Osteocyte (in vitro differentiated cells): Measurements from ENCODE around the gene LOXL1. TPM values are rescaled to one million over a fixed set of nuclear protein-coding genes. Genes with fewer than 3 reads are reported as not detected.

Source experiments
- DNase-seq: peaks from one replicate; pipeline ENCODE4 v3.0.0; 2021; ENCODE audit warnings: mixed read lengths; ENCODE audit not compliant: unreplicated experiment; ENCODE audit errors: extremely low spot score
- H3K27ac Mint-ChIP-seq: one replicate; pipeline ENCODE4 v1.8.0; 2021; ENCODE audit warnings: mild to moderate bottlenecking, mixed read lengths; ENCODE audit not compliant: unreplicated experiment
- H3K27me3 Mint-ChIP-seq: one replicate; pipeline ENCODE4 v1.8.0; 2021; ENCODE audit warnings: mixed read lengths; ENCODE audit not compliant: unreplicated experiment
- H3K36me3 Mint-ChIP-seq: one replicate; pipeline ENCODE4 v1.8.0; 2021; ENCODE audit warnings: mixed read lengths; ENCODE audit not compliant: unreplicated experiment
- H3K4me1 Mint-ChIP-seq: one replicate; pipeline ENCODE4 v1.8.0; 2021; ENCODE audit warnings: mixed read lengths; ENCODE audit not compliant: unreplicated experiment
- H3K4me3 Mint-ChIP-seq: one replicate; pipeline ENCODE4 v1.8.0; 2021; ENCODE audit warnings: mild to moderate bottlenecking, moderate library complexity, mixed read lengths; ENCODE audit not compliant: unreplicated experiment
- H3K9me3 Mint-ChIP-seq: one replicate; pipeline ENCODE4 v1.8.0; 2021; ENCODE audit warnings: mixed read lengths; ENCODE audit not compliant: unreplicated experiment
- CTCF ChIP-seq: fragments of 200-600 bp; sonication (generic); IDR thresholded peaks from 2 replicates; pipeline ENCODE4 v1.5.0; 2021; ENCODE audit warnings: antibody characterized with exemption, mild to moderate bottlenecking, moderate library complexity
- total RNA-seq: library from RNA; stranded (reverse); gene quantifications from 2 replicates; pipeline ENCODE4 v1.2.1, GENCODE V29; 2021

LOXL1 gene
- total RNA-seq, 1 donor from 2014 or later = 417 TPM

- DNase-seq = no peak
Observed at GRCh38 chr15:73901126-73901810, 25.0 kb upstream of the LOXL1 start.

GRCh38 chr15:73902121-73903020, 23.9 kb upstream of the LOXL1 start:
- H3K27me3 Mint-ChIP-seq = no peaks in the 10 kb centered on the region
- H3K36me3 Mint-ChIP-seq = peaks cover 18% of the 10 kb centered on the region
- H3K9me3 Mint-ChIP-seq = no peaks in the 10 kb centered on the region
- H3K4me1 Mint-ChIP-seq = peaks cover 39% of the 10 kb centered on the region
- TF ChIP-seq CTCF = no peak
- H3K4me3 Mint-ChIP-seq = no peak overlapping the region
- no peak for DNase-seq
- no peak overlapping the region for H3K27ac Mint-ChIP-seq

More at GRCh38 chr15:73901126-73901810, 25.0 kb upstream of the LOXL1 start:
- peaks cover 38% of the 10 kb centered on the region for H3K4me1 Mint-ChIP-seq
- no peaks in the 10 kb centered on the region for H3K27me3 Mint-ChIP-seq
- H3K9me3 Mint-ChIP-seq = no peaks in the 10 kb centered on the region
- H3K27ac Mint-ChIP-seq = no peak overlapping the region
- peaks cover 8% of the 10 kb centered on the region for H3K36me3 Mint-ChIP-seq
- no peak overlapping the region for H3K4me3 Mint-ChIP-seq
- no peak for TF ChIP-seq CTCF

GRCh38 chr15:73904026-73904815, 22.0 kb upstream of the LOXL1 start:
- H3K9me3 Mint-ChIP-seq = no peaks in the 10 kb centered on the region
- no peak for TF ChIP-seq CTCF
- H3K36me3 Mint-ChIP-seq = peaks cover 23% of the 10 kb centered on the region
- H3K27ac Mint-ChIP-seq = no peak overlapping the region
- peaks cover 27% of the 10 kb centered on the region for H3K4me1 Mint-ChIP-seq
- no peak for DNase-seq
- no peaks in the 10 kb centered on the region for H3K27me3 Mint-ChIP-seq
- no peak overlapping the region for H3K4me3 Mint-ChIP-seq

GRCh38 chr15:73905225-73905827, 20.9 kb upstream of the LOXL1 start:
- no peak overlapping the region for H3K4me3 Mint-ChIP-seq

More at GRCh38 chr15:73905225-73905827, 20.9 kb upstream of the LOXL1 start:
- Mint-ChIP-seq H3K27me3 (no peaks in the 10 kb centered on the region), H3K27ac (no peak overlapping the region), H3K4me1 (peaks cover 16% of the 10 kb centered on the region), H3K36me3 (peaks cover 23% of the 10 kb centered on the region), H3K9me3 (no peaks in the 10 kb centered on the region)
- no peak for TF ChIP-seq CTCF
- no peak for DNase-seq
